ENCODE measurements around the gene MAGI2.

DNA sequence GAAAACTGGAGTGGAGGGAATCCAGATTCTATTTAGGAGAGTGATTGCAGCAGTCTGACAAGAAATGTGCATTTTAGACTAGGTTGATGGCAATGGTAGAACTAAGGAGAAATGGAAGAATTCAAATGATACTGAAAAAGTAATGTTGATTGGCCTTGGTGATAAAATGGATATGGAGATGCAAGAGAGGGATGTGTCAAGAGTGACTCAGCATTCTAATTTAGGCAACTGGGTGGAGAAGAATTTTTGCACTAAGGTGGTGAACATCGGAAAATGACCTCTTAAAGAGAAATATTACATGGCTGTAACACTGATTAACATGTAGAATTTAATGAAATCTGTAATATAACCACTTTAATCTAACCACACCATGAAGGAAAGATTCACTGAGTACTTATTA is 848.3 kb downstream of the MAGI2 start:
- TF ChIP-seq, protein P1, sequence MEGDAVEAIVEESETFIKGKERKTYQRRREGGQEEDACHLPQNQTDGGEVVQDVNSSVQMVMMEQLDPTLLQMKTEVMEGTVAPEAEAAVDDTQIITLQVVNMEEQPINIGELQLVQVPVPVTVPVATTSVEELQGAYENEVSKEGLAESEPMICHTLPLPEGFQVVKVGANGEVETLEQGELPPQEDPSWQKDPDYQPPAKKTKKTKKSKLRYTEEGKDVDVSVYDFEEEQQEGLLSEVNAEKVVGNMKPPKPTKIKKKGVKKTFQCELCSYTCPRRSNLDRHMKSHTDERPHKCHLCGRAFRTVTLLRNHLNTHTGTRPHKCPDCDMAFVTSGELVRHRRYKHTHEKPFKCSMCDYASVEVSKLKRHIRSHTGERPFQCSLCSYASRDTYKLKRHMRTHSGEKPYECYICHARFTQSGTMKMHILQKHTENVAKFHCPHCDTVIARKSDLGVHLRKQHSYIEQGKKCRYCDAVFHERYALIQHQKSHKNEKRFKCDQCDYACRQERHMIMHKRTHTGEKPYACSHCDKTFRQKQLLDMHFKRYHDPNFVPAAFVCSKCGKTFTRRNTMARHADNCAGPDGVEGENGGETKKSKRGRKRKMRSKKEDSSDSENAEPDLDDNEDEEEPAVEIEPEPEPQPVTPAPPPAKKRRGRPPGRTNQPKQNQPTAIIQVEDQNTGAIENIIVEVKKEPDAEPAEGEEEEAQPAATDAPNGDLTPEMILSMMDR (IDR thresholded peaks at IDR 0.05; ENCODE audit: low read depth, low read length, poor library complexity, severe bottlenecking): no peak
- TF ChIP-seq EZH2phosphoT487 (IDR thresholded peaks at IDR 0.05; ENCODE audit: borderline replicate concordance, low read length): no peak
